NCI-H82 treated with DMSO at 0.1 percent for 48 hours (cell line): Measurements from ENCODE around the gene OR2A5.
"Not testable (repeated sequence)": the region's sequence is repeated elsewhere in the genome, so short reads cannot be mapped to it uniquely, and the experiment has no call there.

Source experiments
- DNase-seq: peaks from one replicate; lab custom pipeline; 2025; ENCODE audit not compliant: unreplicated experiment; lab: John Stamatoyannopoulos, UW

The OR2A5 gene

GRCh38 chr7:144032985-144033709 lies 15.6 kb upstream of the OR2A5 start:
- no peak for DNase-seq

DNA sequence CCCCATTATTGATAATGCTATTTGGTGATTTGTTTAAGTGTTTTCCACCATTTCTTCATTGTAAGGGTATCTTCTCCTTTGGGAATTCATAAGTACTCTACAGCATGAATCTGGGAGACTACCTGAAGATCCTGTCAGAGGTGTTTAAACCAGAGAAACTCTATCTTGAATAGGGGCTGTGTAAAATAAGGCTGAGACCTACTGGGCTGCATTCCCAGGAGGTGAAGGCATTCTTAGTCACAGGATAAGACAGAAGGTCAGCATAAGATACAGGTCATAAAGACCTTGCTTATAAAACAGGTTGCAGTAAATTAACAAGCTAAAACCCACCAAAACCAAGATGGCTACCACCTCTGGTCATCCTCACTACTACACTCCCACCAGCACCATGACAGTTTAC lies 13.4 kb upstream of the OR2A5 start:
- DNase-seq: no peak

GRCh38 chr7:144036302-144036885 lies 12.4 kb upstream of the OR2A5 start:
- DNase-seq: no peak

- no peak for DNase-seq
Observed at GRCh38 chr7:144037414-144038035, 11.2 kb upstream of the OR2A5 start.

DNA sequence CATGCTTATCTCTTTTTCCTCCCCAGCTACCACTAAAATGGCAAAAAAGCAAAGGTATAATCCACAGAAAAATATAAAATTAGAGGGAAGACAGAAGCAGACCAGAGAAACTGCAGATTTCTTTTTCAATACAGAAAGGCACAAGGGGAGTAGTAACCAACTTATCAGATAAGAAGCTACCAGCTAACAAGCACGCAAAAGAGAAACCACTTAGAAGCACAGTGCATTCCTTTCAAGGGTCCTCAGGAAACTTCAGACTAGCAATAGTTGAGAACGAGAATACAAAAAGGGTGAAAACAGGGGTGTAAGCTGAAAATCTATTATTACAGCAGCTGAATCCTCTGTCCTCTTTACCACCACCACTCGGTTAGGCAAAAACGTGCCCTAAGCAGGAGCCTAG lies 9.9 kb upstream of the OR2A5 start:
- DNase-seq: no peak

- peak; percentile 31 for DNase-seq
Observed at GRCh38 chr7:144049491-144049890, 743 bp downstream of the OR2A5 start.

DNA sequence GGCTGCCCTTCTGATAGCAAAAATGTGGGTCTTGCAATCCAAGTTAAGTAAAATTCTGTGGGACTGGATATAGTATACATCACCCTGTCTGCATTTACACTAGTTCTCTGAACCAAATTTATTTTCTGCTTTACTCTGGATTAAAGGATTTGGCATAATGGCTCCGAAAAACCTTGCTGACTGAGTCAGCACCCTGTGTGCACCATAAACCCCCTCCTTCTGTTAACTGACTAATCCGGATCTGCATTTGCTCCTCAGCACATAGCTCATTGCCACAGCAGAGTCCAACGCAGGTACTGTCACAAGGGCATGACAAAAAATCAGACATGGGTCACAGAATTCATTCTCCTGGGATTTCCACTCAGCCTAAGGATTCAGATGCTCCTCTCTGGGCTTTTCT lies 1.3 kb downstream of the OR2A5 start:
- peak; percentile 87 for DNase-seq

DNA sequence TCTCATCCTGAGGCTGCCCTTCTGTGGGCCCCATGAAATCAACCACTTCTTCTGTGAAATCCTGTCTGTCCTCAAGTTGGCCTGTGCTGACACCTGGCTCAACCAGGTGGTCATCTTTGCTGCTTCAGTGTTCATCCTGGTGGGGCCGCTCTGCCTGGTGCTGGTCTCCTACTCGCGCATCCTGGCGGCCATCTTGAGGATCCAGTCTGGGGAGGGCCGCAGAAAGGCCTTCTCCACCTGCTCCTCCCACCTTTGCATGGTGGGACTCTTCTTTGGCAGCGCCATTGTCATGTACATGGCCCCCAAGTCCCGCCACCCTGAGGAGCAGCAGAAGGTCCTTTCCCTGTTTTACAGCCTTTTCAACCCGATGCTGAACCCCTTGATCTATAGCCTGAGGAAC lies 2.1 kb downstream of the OR2A5 start:
- not testable (repeated sequence) for DNase-seq

DNA sequence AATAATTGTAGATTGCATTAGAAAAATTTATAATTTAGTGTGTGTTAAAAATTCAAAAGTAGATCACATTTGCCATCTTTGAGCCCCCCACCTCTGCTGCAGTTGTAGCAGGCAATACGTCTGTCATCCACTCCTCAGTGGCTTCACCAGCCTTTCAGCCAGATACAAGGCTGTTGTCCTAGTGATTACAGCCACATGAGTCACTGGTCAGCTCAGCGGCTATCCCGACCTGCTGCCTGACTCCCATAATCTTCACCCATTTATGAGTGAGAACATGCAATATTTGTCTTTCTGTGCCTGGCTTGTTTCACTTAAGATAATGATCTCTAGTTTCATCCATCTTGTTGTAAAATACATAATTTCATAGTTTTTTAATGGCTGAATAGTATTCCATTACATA lies 9.2 kb downstream of the OR2A5 start:
- no peak for DNase-seq

GRCh38 chr7:144063710-144064109 lies 15.0 kb downstream of the OR2A5 start:
- no peak for DNase-seq

- DNase-seq: no peak
Observed at GRCh38 chr7:144069511-144069910, 20.8 kb downstream of the OR2A5 start, which contains the start of gene OR2A25. Gene OR2A25, plus strand, starts transcription at chr7:144069811. Its CDS starts 4,409 bp downstream, at chr7:144074220.

DNA sequence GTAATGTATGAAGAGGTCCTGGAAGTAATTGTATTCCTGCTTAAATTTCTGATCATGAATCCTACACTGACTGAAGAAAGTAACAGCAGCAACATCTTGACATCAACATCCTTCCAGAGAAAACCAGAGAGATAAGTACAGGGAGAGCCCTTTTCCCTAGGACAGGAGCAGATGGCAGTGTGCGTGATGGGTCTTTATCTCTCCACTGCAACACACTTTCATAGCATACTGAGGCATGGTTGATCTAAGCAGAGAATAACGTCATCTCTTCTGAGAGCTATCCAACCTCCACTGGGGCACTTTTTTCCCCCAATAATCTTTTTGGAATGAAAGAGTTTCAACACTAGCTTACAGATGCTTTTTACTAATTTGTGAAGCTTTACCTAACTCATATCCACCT lies 21.2 kb downstream of the OR2A5 start:
- peak; percentile 12 for DNase-seq

DNA sequence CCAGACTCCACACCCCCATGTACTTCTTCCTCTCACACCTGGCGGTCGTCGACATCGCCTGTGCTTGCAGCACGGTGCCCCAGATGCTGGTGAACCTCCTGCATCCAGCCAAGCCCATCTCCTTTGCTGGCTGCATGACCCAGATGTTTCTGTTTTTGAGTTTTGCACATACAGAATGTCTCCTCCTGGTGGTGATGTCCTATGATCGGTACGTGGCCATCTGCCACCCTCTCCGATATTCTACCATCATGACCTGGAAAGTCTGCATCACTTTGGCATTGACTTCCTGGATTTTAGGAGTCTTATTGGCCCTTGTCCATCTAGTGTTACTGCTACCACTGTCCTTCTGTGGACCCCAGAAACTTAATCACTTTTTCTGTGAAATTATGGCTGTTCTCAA lies 25.6 kb downstream of the OR2A5 start:
- no peak for DNase-seq

DNA sequence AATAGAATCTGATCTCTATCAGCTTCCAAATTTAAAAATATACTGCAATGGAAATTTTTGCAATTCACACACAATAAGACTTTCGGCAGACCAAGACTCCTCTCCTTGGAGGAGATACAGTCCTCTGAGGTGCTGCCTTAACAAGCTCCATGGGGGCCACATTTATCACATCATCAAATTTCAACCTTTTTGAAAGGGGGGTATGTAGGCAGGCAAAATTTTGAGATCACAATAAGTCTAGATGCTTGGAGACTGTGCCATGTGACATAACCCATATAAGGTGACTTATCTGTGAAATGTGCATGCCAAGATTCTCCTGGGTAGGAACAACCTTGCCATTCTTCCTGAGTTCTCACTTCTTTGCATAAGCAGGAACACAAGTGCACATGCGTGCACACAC lies 37.2 kb downstream of the OR2A5 start, which contains the start of gene OR2A12:
OR2A12 (plus strand) TSS at position 301 of the 400 bp plus-strand sequence. CDS start 8,830 bp downstream, outside the sequence.
- DNase-seq: no peak

DNA sequence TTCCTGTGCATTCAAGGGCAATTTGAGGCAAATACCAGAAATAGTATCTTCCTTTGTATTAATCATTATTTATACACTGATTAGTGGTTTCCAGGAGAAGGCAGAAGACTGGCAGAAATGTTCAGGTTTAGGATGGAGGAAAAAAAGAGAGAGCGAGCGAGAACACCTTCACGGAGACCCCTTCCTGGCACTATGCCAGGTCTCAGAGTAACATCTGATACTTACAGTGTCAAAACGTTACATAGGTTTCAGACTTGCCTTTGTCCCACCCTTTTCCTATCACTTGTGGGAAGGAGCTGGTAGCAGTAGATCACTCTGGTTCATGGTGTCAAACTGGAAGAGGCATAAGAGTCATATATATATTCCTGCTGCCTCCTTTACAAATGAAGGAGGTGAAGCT lies 38.0 kb downstream of the OR2A5 start:
- DNase-seq: no peak

DNA sequence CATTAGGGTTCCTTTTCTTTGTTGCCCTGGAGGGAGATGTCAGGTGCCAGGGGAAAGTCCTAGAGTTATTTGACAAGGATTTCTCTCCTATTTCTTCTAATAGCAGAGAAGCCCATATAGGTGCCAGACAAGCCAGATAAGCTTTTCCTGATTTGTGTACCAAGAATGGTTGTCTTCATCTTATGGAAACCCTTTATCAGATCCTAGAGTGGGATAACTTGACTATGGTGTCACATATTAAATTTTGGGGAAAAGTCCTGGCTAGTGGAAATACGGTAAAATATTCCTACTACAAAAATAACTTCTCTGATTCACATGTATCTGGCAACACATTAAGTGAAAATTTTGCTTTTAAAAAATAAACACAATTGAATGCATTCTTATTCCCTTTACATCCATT lies 38.5 kb downstream of the OR2A5 start:
- no peak for DNase-seq

DNA sequence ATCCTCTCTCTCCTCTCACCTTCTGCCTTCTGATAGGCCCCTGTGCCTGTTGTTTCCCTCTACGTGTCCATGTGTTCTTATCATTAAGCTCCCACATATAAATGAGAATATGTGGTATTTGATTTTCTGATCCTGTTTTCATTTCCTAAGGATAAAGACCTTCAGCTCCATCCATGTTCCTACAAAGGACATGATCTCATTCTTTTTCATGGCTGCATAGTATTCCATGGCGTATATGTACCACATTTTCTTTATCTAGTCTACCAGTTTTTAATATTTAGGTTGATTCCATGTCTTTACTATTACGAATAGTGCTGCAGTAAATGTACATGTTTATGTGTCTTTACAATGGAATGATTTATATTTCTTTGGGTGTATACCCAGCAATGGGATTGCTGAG lies 41.9 kb downstream of the OR2A5 start:
- DNase-seq: no peak

DNA sequence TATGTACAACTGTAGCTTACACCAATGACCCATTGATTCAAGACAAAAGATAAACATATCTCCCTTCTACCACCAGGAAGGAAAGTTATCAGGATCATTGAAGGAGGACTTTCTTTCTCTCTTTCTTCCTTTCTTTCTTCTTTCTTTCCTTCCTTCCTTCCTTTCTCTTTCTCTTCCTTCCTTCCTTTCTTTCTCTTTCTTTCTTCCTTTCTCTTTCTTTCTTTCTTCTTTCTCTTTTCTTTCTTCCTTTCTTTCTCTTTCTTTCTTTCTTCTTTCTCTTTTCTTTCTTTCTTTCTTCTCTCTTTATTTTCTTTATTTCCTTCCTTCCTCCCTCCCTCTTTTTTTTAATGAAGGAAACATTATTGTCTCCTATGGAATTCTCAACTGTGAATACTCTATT lies 50.0 kb downstream of the OR2A5 start:
- no peak for DNase-seq

GRCh38 chr7:144100607-144101006 lies 51.9 kb downstream of the OR2A5 start:
- DNase-seq: no peak

DNA sequence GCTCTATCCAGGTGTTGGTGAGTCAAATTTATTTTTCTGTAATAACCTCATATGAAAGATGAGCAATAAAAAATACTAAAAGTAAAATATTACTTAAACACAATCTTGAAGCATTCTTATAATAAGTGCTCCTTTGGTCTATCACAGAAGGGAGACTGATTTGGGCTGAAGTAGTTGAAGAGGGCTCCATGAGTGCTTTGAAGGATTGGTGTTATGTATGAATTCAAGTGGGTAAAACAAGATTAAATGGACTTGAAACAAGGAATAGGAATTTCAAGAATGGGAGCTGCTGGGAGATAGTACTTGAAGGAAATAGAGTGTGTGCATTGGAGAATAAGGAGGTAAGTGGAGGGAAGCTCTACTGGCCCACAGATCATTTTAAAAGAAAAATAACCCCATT lies 53.3 kb downstream of the OR2A5 start:
- no peak for DNase-seq

GRCh38 chr7:144105211-144105610 lies 56.5 kb downstream of the OR2A5 start:
- DNase-seq: no peak
